MM.1S (cell line): Measurements from ENCODE around the gene LCE3A.

Experiments used
- DNase-seq: peaks from one replicate; pipeline ENCODE4 v3.0.0-alpha.2; 2015
- H2AFZ ChIP-seq: fragments of 300-600 bp; sonication (generic); 2 replicates; pipeline ENCODE4 v1.6.0; 2016; ENCODE audit warnings: antibody characterized with exemption, low read length
- H3F3A ChIP-seq: fragments of 300-600 bp; sonication (generic); 2 replicates; pipeline ENCODE4 v1.6.1; 2016; ENCODE audit warnings: mild to moderate bottlenecking, antibody characterized with exemption, low read length, moderate library complexity, mixed read lengths; ENCODE audit not compliant: insufficient read depth
- H3K27ac ChIP-seq: fragments of 300-600 bp; sonication (generic); 2 replicates; pipeline ENCODE4 v1.5.1; 2016; ENCODE audit warnings: mild to moderate bottlenecking, low read length
- H3K27me3 ChIP-seq: fragments of 300-600 bp; sonication (generic); replicated peaks from 2 replicates; pipeline ENCODE4 v1.6.0; 2016; ENCODE audit warnings: low read length; ENCODE audit not compliant: insufficient read depth
- H3K36me3 ChIP-seq: fragments of 300-600 bp; sonication (generic); replicated peaks from 2 replicates; pipeline ENCODE4 v1.6.1; 2016; ENCODE audit warnings: mild to moderate bottlenecking, low read length, mixed read lengths; ENCODE audit not compliant: insufficient read depth
- H3K4me1 ChIP-seq: fragments of 300-600 bp; sonication (generic); 2 replicates; pipeline ENCODE4 v1.6.1; 2016; ENCODE audit warnings: low read length, mixed read lengths
- H3K4me2 ChIP-seq: fragments of 300-600 bp; sonication (generic); 2 replicates; pipeline ENCODE4 v1.6.0; 2016; ENCODE audit warnings: low read depth, low read length
- H3K4me3 ChIP-seq: fragments of 300-600 bp; sonication (generic); 2 replicates; pipeline ENCODE4 v1.5.1; 2016; ENCODE audit warnings: low read length, mixed read lengths
- H3K79me2 ChIP-seq: fragments of 300-600 bp; sonication (generic); 2 replicates; pipeline ENCODE4 v1.6.1; 2016; ENCODE audit warnings: mixed run types, low read length, mixed read lengths
- H3K9ac ChIP-seq: fragments of 300-600 bp; sonication (generic); 2 replicates; pipeline ENCODE4 v1.6.1; 2016; ENCODE audit warnings: low read length, mixed read lengths
- H3K9me2 ChIP-seq: fragments of 300-600 bp; sonication (generic); replicated peaks from 2 replicates; pipeline ENCODE4 v1.6.1; 2016; ENCODE audit warnings: mild to moderate bottlenecking, low read length, mixed read lengths; ENCODE audit not compliant: insufficient read depth
- H3K9me3 ChIP-seq: fragments of 300-600 bp; sonication (generic); replicated peaks from 2 replicates; pipeline ENCODE4 v1.6.1; 2016; ENCODE audit warnings: mild to moderate bottlenecking, low read length, mixed read lengths; ENCODE audit not compliant: insufficient read depth
- H4K20me1 ChIP-seq: fragments of 300-600 bp; sonication (generic); 2 replicates; pipeline ENCODE4 v1.6.1; 2016; ENCODE audit warnings: mild to moderate bottlenecking, low read length, moderate library complexity, mixed read lengths; ENCODE audit not compliant: insufficient read depth
- EZH2 ChIP-seq: fragments of 300-600 bp; sonication (generic); optimal IDR thresholded peaks from 2 replicates; pipeline ENCODE3; 2017; ENCODE audit warnings: low read depth, mild to moderate bottlenecking, antibody characterized with exemption, low read length, mixed read lengths
- EZH2phosphoT487 ChIP-seq: fragments of 300-600 bp; sonication (generic); IDR thresholded peaks from 2 replicates; pipeline ENCODE4 v1.6.1; 2018; ENCODE audit warnings: antibody characterized with exemption, low read length
- TF ChIP-seq, protein P1 (sequence below): fragments of 300-600 bp; sonication (generic); IDR thresholded peaks from 2 replicates; pipeline ENCODE4 v1.5.1; 2016; ENCODE audit warnings: antibody characterized with exemption, low read length, mixed read lengths

Gene LCE3A

GRCh38 chr1:152626744-152627143 lies 3.8 kb upstream of the LCE3A start:
- Histone ChIP-seq H2AFZ (no peak overlapping the region), H3K79me2 (no peaks in the 10 kb centered on the region), H3K9ac (no peak overlapping the region), H3K4me1 (no peaks in the 10 kb centered on the region), H3F3A (no peaks in the 10 kb centered on the region), H4K20me1 (no peaks in the 10 kb centered on the region), H3K27me3 (no peaks in the 10 kb centered on the region), H3K4me3 (no peak overlapping the region), H3K9me3 (no peaks in the 10 kb centered on the region), H3K36me3 (no peaks in the 10 kb centered on the region), H3K27ac (no peak overlapping the region), H3K4me2 (no peak overlapping the region), H3K9me2 (no peaks in the 10 kb centered on the region)
- no peak for DNase-seq
- no peak for TF ChIP-seq EZH2phosphoT487
- TF ChIP-seq EZH2 = no peak
- TF ChIP-seq, protein P1, sequence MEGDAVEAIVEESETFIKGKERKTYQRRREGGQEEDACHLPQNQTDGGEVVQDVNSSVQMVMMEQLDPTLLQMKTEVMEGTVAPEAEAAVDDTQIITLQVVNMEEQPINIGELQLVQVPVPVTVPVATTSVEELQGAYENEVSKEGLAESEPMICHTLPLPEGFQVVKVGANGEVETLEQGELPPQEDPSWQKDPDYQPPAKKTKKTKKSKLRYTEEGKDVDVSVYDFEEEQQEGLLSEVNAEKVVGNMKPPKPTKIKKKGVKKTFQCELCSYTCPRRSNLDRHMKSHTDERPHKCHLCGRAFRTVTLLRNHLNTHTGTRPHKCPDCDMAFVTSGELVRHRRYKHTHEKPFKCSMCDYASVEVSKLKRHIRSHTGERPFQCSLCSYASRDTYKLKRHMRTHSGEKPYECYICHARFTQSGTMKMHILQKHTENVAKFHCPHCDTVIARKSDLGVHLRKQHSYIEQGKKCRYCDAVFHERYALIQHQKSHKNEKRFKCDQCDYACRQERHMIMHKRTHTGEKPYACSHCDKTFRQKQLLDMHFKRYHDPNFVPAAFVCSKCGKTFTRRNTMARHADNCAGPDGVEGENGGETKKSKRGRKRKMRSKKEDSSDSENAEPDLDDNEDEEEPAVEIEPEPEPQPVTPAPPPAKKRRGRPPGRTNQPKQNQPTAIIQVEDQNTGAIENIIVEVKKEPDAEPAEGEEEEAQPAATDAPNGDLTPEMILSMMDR = no peak

DNA sequence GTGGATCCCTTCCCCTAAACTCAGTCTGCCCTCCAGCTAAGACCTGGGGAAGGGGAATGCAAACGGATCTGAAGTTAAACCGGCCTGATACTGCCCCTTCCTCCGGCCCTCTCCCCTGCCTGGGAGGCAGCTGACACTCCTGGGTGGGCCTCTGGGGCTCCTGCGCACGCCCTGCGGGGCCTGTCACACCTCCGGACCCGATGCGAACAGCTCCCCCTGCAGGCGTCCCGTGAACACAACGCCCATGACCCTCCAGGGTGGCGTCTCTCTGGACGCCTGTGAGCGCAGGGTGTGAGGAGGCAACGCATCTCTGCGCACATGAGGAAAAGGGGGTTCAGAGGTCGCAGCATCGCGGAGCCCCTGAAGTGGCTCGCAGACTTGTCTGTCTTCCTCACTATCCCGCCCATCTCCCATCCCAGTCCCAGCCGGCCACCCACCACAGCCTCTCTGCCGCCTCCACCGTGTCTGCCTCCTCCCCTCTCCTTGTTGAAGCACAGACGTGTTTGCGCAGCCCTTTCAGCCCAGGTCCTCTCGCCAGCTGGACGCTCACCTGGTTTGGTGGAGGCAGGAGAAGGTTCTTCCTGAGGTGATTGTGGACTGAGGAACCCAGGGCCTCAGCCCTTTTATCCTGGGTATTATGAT lies 421 bp upstream of the LCE3A start:
- TF ChIP-seq, protein P1 = peak; percentile 71
- TF ChIP-seq EZH2phosphoT487 (no peak), EZH2 (no peak)
- Histone ChIP-seq H3K27me3 (no peaks in the 10 kb centered on the region), H3K9me2 (no peaks in the 10 kb centered on the region), H4K20me1 (no peaks in the 10 kb centered on the region), H3K9ac (no peak overlapping the region), H3K9me3 (no peaks in the 10 kb centered on the region), H3K4me3 (no peak overlapping the region), H2AFZ (peak overlapping the region; percentile 57), H3K4me1 (no peaks in the 10 kb centered on the region), H3K79me2 (no peaks in the 10 kb centered on the region), H3F3A (no peaks in the 10 kb centered on the region), H3K4me2 (peak overlapping the region; percentile 54), H3K27ac (no peak overlapping the region), H3K36me3 (no peaks in the 10 kb centered on the region)
- peak; percentile 35 for DNase-seq

GRCh38 chr1:152621993-152622392 lies 910 bp downstream of the LCE3A start:
- Histone ChIP-seq H3K4me3 (no peak overlapping the region), H3K9ac (no peak overlapping the region), H4K20me1 (no peaks in the 10 kb centered on the region), H3F3A (no peaks in the 10 kb centered on the region), H3K4me2 (no peak overlapping the region), H3K9me2 (no peaks in the 10 kb centered on the region), H3K27ac (no peak overlapping the region), H3K9me3 (no peaks in the 10 kb centered on the region), H3K4me1 (no peaks in the 10 kb centered on the region), H3K27me3 (no peaks in the 10 kb centered on the region), H3K36me3 (no peaks in the 10 kb centered on the region), H3K79me2 (no peaks in the 10 kb centered on the region), H2AFZ (no peak overlapping the region)
- no peak for DNase-seq
- TF ChIP-seq, protein P1 = no peak
- TF ChIP-seq EZH2phosphoT487 (no peak), EZH2 (no peak)
